K562 (cell line): Measurements from ENCODE around the gene RERE. TPM values are rescaled to one million over a fixed set of nuclear protein-coding genes. Genes with fewer than 3 reads are reported as not detected.

Source experiments
- ATAC-seq: fragments of 200-7000 bp; cut with Tn5 transposase; 3 replicates; pipeline ENCODE4 v1.9.1; 2020; ENCODE audit warnings: moderate library complexity
- BruUV-seq: library from RNA; stranded (reverse); fragments of 400-500 nt; replicated peaks from 2 replicates; lab custom pipeline; 2021; lab: Mats Ljungman, UMichigan
- CTCF ChIA-PET: fragments of 300-600 bp; formaldehyde crosslinking; extraction: SDS; loops from one replicate; lab custom pipeline; 2021; ENCODE audit warnings: low intra/inter-chr PET ratio; lab: Yijun Ruan, JAX
- POLR2A ChIA-PET: fragments of 300-600, 350-650 bp; sonication (Branson Sonifier 250); formaldehyde crosslinking; extraction: SDS; loops from one replicate; lab custom pipeline; 2021; ENCODE audit warnings: antibody characterized with exemption, inconsistent platforms; lab: Yijun Ruan, JAX
- DNase-seq, 4 experiments: peaks; one replicate each; pipeline versions ENCODE4 v3.0.0 to v3.0.0-alpha.2; 2011 to 2018; ENCODE audit warnings: low spot score in 3 of 4, mixed read lengths in 3 of 4; ENCODE audit errors: extremely low read depth in 1 of 4
- FAIRE-seq: peaks from 2 replicates; lab custom pipeline; 2011; peaks lifted over from hg19 to GRCh38; lab: Jason Lieb, UNC
- H2AFZ ChIP-seq: 2 replicates; pipeline ENCODE4 v1.6.0; 2011; ENCODE audit warnings: low read depth, low read length, control low read depth, inconsistent platforms
- H3K27ac ChIP-seq: fragments of 200-600 bp; 3 replicates; pipeline ENCODE4 v1.8.0; 2011; ENCODE audit warnings: low read depth, mild to moderate bottlenecking, control low read depth, inconsistent platforms, low read length, moderate library complexity, mixed read lengths; ENCODE audit errors: extremely low read depth
- H3K27me3 ChIP-seq, 2 experiments: fragments of 300-600 bp in 1 of 2; 2 replicates in 1 of 2; 3 replicates in 1 of 2; pipeline versions ENCODE4 v1.6.0 to v1.8.0; 2011; ENCODE audit warnings: inconsistent platforms in 2 of 2, low read length in 2 of 2, mild to moderate bottlenecking in 1 of 2, mixed read lengths in 1 of 2, moderate library complexity in 1 of 2; ENCODE audit not compliant: control insufficient read depth in 2 of 2, insufficient read depth in 2 of 2
- H3K36me3 ChIP-seq: fragments of 300-600 bp; 3 replicates; pipeline ENCODE4 v1.8.0; 2011; ENCODE audit warnings: mild to moderate bottlenecking, low read length, inconsistent platforms; ENCODE audit not compliant: control insufficient read depth, insufficient read depth
- H3K4me1 ChIP-seq, 2 experiments: fragments of 200-600 bp in 1 of 2; replicated peaks in 1 of 2; 2 replicates in 1 of 2; 3 replicates in 1 of 2; pipeline versions ENCODE4 v1.5.1 to v1.8.0; 2011; ENCODE audit warnings: inconsistent platforms in 2 of 2, low read length in 2 of 2, mild to moderate bottlenecking in 1 of 2, mixed read lengths in 1 of 2, moderate library complexity in 1 of 2; ENCODE audit not compliant: control insufficient read depth in 2 of 2, insufficient read depth in 2 of 2
- H3K4me2 ChIP-seq: 2 replicates; pipeline ENCODE4 v1.6.1; 2011; ENCODE audit warnings: low read length, control low read depth, inconsistent platforms, mixed read lengths; ENCODE audit not compliant: insufficient read depth
- H3K4me3 ChIP-seq: fragments of 200-600 bp; sonication (generic), shearing (Covaris generic); 2 replicates; pipeline ENCODE4 v1.5.1; 2016; ENCODE audit warnings: control low read depth, inconsistent platforms
- H3K79me2 ChIP-seq: fragments of 200-600 bp; 3 replicates; pipeline ENCODE4 v1.8.0; 2011; ENCODE audit warnings: low read length, inconsistent platforms; ENCODE audit not compliant: control insufficient read depth, insufficient read depth
- H3K9ac ChIP-seq, 2 experiments: 2 replicates each; pipeline versions ENCODE4 v1.6.0 to v1.6.1; 2011; ENCODE audit warnings: low read depth in 2 of 2, low read length in 2 of 2, control low read depth in 1 of 2, inconsistent platforms in 1 of 2, mild to moderate bottlenecking in 1 of 2, mixed read lengths in 1 of 2; ENCODE audit not compliant: insufficient read depth in 1 of 2
- H3K9me1 ChIP-seq: one replicate; pipeline ENCODE4 v1.6.0; 2011; ENCODE audit warnings: inconsistent platforms, mild to moderate bottlenecking, low read length, moderate library complexity; ENCODE audit not compliant: control insufficient read depth, insufficient read depth
- H3K9me3 ChIP-seq: replicated peaks from 2 replicates; pipeline ENCODE4 v1.5.1; 2011; ENCODE audit warnings: low read depth, low read length, inconsistent platforms; ENCODE audit not compliant: control insufficient read depth, insufficient read depth
- H4K20me1 ChIP-seq: replicated peaks from 2 replicates; pipeline ENCODE4 v1.6.1; 2011; ENCODE audit warnings: low read length, inconsistent platforms, mixed read lengths; ENCODE audit not compliant: control insufficient read depth, insufficient read depth
- BHLHE40 ChIP-seq: IDR thresholded peaks from 2 replicates; pipeline ENCODE4 v1.6.1; 2011; ENCODE audit warnings: low read length, improper control_type of control experiment
- BRD9 ChIP-seq: fragments of 450-650 bp; IDR thresholded peaks from 2 replicates; pipeline ENCODE4 v1.6.1; 2018; ENCODE audit warnings: low read depth; ENCODE audit not compliant: partially characterized antibody
- CBFA2T2 ChIP-seq: fragments of 450-650 bp; conservative IDR thresholded peaks from 2 replicates; pipeline ENCODE4 v1.6.1; 2017; ENCODE audit warnings: mild to moderate bottlenecking
- FOSL1 ChIP-seq: fragments of 200-800 bp; sonication (Bioruptor generic); conservative IDR thresholded peaks from 2 replicates; pipeline ENCODE4 v1.6.1; 2016; ENCODE audit warnings: missing genetic modification characterization, missing compliant biosample characterization
- FOXJ2 ChIP-seq: fragments of 200-800 bp; sonication (Bioruptor generic); IDR thresholded peaks from 2 replicates; pipeline ENCODE4 v1.6.1; 2016; ENCODE audit warnings: missing genetic modification characterization, missing compliant biosample characterization
- RAD51 ChIP-seq: fragments of 450-650 bp; IDR thresholded peaks from 2 replicates; pipeline ENCODE4 v1.7.1; 2016; ENCODE audit warnings: low read depth, mild to moderate bottlenecking, borderline replicate concordance
- WGBS: fragments of 100-300 bp; shearing (Covaris generic); methylation state at CpG from one replicate; pipeline ENCODE4 v1.1.6; 2016; ENCODE audit warnings: low coverage, mixed read lengths; ENCODE audit not compliant: insufficient coverage; ENCODE audit errors: missing lambda C conversion rate; 5-methylcytosine and 5-hydroxymethylcytosine counted together
- in situ Hi-C: fragments of 300-500 bp; cut with MboI; formaldehyde crosslinking; loops from 4 replicates; pipeline ENCODE4 v1.15.0; 2018; ENCODE audit warnings: inconsistent platforms, mixed read lengths
- intact Hi-C: fragments of 100-400 bp; cut with micrococcal nuclease; formaldehyde crosslinking; loops from 2 replicates; pipeline ENCODE4 v1.14.2; 2022
- polyA plus RNA-seq, 8 experiments: library from polyadenylated mRNA; depleted of rRNA in 4 of 8; stranded (reverse) in 5 of 8; unstranded in 3 of 8; fragments of >200 nt; fragmentation: Nextera tagmentation in 2 of 8; fragmentation: Illumina TruSeq in 1 of 8; extraction: Ambion mirVana in 2 of 8; extraction: Trizol in 1 of 8; gene quantifications; 2 replicates each; pipeline versions ENCODE4 v1.2.1 to v1.2.3, GENCODE V29; 2011 to 2014; ENCODE audit warnings: inconsistent platforms in 1 of 8, missing spikeins in 1 of 8
- total RNA-seq, 7 experiments: library from RNA; depleted of rRNA in 6 of 7; stranded (reverse); fragments of >200 nt in 6 of 7; fragmentation: Illumina TruSeq in 2 of 7; extraction: Trizol in 2 of 7; gene quantifications; 2 replicates each; pipeline versions ENCODE4 v1.2.1 to v1.2.3, GENCODE V29; 2011 to 2021; ENCODE audit warnings: low replicate concordance in 1 of 7
- TF ChIP-seq, protein P1 (sequence below): fragments of 200-800 bp; sonication (Bioruptor generic); IDR thresholded peaks from 2 replicates; pipeline ENCODE4 v1.6.1; 2017; ENCODE audit warnings: missing genetic modification characterization, missing compliant biosample characterization
- TF ChIP-seq, protein P2 (sequence below): sonication (generic); formaldehyde crosslinking; IDR thresholded peaks from 2 replicates; pipeline ENCODE4 v1.9.0; 2022; ENCODE audit warnings: mild to moderate bottlenecking, missing genetic modification reagents
- TF ChIP-seq, protein P3 (sequence below): fragments of 250-450 bp; sonication (Bioruptor Pico); IDR thresholded peaks from 2 replicates; pipeline ENCODE4 v1.5.0; 2021; ENCODE audit warnings: mild to moderate bottlenecking, borderline replicate concordance

Gene RERE
- total and polyA plus RNA-seq, 9 of the 15 experiments (the other 6 are each of a cell fraction or from before 2014, with no cell fraction given) = 3.0 to 51.5 (median 13.4) TPM

DNA sequence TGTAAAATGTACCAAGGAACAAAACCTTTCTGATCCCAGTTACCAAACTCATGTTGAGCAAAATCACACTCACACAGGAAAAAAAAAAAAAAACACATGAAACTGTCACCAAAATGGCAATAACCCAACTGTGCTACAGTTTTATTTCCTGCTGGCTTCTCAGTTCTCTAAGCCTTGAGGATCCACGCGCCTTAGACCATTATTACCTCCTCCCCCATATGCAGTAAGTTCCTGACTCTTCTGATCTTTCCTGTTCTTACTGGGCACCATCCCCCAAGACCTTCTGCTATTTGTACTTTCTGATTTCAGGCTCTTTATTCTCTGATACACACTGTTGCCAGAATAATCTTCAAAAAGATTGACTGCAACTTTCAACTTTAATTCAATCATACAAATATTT is 419.9 kb downstream of the RERE start:
- TF ChIP-seq, protein P1, sequence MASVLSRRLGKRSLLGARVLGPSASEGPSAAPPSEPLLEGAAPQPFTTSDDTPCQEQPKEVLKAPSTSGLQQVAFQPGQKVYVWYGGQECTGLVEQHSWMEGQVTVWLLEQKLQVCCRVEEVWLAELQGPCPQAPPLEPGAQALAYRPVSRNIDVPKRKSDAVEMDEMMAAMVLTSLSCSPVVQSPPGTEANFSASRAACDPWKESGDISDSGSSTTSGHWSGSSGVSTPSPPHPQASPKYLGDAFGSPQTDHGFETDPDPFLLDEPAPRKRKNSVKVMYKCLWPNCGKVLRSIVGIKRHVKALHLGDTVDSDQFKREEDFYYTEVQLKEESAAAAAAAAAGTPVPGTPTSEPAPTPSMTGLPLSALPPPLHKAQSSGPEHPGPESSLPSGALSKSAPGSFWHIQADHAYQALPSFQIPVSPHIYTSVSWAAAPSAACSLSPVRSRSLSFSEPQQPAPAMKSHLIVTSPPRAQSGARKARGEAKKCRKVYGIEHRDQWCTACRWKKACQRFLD (CRISPR knock-in tag) = no peak
- TF ChIP-seq, all 486 proteins: peak for 0
- Histone ChIP-seq H3K27ac (no peak overlapping the region), H3K4me1 (peaks cover 0 to 21% of the 10 kb centered on the region in 2 experiments; a peak in 3 of 5 replicates), H3K36me3 (peaks cover 9% of the 10 kb centered on the region; the same call in 1 of the 3 replicates), H4K20me1 (peaks cover 12% of the 10 kb centered on the region), H3K9me1 (no peaks in the 10 kb centered on the region), H3K9ac (no peak overlapping the region), H3K9me3 (no peaks in the 10 kb centered on the region), H3K79me2 (no peaks in the 10 kb centered on the region), H3K4me2 (no peak overlapping the region), H3K27me3 (no peaks in the 10 kb centered on the region), H3K4me3 (no peak overlapping the region), H2AFZ (no peak overlapping the region)
- intact Hi-C loops (no loop called here), in situ Hi-C loops (no loop called here)
- ChIA-PET POLR2A (interaction anchor here (0.6 to 2.1 kb wide), 2 partner anchors 13 to 17 kb away, joined by 3 to 7 read pairs; no protein-coding TSS in a partner anchor), CTCF (no interaction called here)
- no peak for DNase-seq
- 0 out of 3 replicates have a peak, but pooled peaks have one; percentile 30 for ATAC-seq
- WGBS = 44% methylated on average over 2 of the region's 2 CpGs
- BruUV-seq = no TSS peak
- no peak for FAIRE-seq

DNA sequence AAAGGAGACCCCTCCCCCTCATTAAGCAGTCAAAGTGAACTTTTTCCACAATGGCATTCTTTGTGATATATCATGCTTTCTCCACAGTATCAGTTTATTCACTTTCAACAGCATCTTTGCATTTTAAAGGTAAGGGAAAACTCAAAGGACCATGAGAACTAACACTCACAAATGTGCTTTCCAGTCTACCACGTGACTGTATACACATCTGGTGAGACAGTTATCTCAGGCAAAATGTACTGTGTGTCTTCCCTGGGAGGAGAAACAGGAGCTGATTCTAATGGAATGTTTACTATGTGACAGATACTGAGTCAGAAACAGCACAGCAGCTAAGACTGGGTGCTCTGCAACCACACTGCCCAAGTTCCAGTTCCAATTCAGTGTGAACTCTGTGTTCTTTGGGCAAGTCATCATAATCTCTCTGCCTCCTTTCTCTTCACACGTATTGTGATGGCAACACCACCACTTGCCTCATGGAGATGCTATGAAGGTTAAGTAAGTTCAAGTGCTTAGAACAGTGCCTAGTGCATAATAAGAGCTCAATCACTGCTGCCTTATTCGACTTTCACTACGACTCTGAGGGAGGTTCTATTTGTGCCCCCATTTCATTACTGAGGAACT is 420.5 kb downstream of the RERE start:
- Histone ChIP-seq H3K4me3 (no peak overlapping the region), H3K27ac (peak overlapping the region; percentile 10; the same call in 1 of the 3 replicates), H3K4me1 (peaks cover 0 to 23% of the 10 kb centered on the region in 2 experiments; a peak in 3 of 5 replicates), H4K20me1 (peaks cover 12% of the 10 kb centered on the region), H2AFZ (no peak overlapping the region), H3K36me3 (peaks cover 4% of the 10 kb centered on the region; the same call in 1 of the 3 replicates), H3K79me2 (no peaks in the 10 kb centered on the region), H3K9ac (no peak overlapping the region), H3K4me2 (peak overlapping the region; percentile 42; the same call in 1 of the 2 replicates), H3K9me1 (no peaks in the 10 kb centered on the region), H3K27me3 (no peaks in the 10 kb centered on the region), H3K9me3 (no peaks in the 10 kb centered on the region)
- intact Hi-C loops = no loop called here
- ATAC-seq = peak; percentile 75
- POLR2A ChIA-PET = interaction anchor here (2.1 kb wide), 1 partner anchor 18 kb away, joined by 7 read pairs; no protein-coding TSS in a partner anchor
- in situ Hi-C loops = no loop called here
- CTCF ChIA-PET = no interaction called here
- FAIRE-seq = no peak
- 35% methylated on average over 4 of the region's 4 CpGs for WGBS
- DNase-seq = peak in 2 of 4 experiments; percentile 35 to 54
- BruUV-seq = no TSS peak
- TF ChIP-seq BHLHE40 (0 out of 2 replicates have a peak, but pooled peaks have one; percentile 39), FOXJ2 (tag) (no peak), CBFA2T2 (peak; percentile 57), RAD51 (peak; percentile 86), FOSL1 (tag) (peak; percentile 65; the same call in 1 of the 2 replicates), BRD9 (peak; percentile 66)
- TF ChIP-seq, protein P2, sequence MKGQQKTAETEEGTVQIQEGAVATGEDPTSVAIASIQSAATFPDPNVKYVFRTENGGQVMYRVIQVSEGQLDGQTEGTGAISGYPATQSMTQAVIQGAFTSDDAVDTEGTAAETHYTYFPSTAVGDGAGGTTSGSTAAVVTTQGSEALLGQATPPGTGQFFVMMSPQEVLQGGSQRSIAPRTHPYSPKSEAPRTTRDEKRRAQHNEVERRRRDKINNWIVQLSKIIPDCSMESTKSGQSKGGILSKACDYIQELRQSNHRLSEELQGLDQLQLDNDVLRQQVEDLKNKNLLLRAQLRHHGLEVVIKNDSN (CRISPR knock-in tag) = peak; percentile 68
- TF ChIP-seq, protein P3, sequence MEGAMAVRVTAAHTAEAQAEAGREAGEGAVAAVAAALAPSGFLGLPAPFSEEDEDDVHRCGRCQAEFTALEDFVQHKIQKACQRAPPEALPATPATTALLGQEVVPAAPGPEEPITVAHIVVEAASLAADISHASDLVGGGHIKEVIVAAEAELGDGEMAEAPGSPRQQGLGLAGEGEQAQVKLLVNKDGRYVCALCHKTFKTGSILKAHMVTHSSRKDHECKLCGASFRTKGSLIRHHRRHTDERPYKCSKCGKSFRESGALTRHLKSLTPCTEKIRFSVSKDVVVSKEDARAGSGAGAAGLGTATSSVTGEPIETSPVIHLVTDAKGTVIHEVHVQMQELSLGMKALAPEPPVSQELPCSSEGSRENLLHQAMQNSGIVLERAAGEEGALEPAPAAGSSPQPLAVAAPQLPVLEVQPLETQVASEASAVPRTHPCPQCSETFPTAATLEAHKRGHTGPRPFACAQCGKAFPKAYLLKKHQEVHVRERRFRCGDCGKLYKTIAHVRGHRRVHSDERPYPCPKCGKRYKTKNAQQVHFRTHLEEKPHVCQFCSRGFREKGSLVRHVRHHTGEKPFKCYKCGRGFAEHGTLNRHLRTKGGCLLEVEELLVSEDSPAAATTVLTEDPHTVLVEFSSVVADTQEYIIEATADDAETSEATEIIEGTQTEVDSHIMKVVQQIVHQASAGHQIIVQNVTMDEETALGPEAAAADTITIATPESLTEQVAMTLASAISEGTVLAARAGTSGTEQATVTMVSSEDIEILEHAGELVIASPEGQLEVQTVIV (CRISPR knock-in tag) = no peak
